Tibial nerve (tissue), 3 donors: ENCODE data around the gene BCL2L13.

Experiments used
- CTCF ChIP-seq, 5 experiments: fragments of 200-600 bp in 3 of 5; fragments of 450-650 bp in 2 of 5; sonication (generic) in 3 of 5; IDR thresholded peaks; one replicate each; pipeline ENCODE4 v1.5.1; 2016 to 2019; ENCODE audit warnings: antibody characterized with exemption in 5 of 5, mild to moderate bottlenecking in 3 of 5, moderate library complexity in 2 of 5
- POLR2A ChIP-seq, 2 donors: fragments of 450-650 bp; IDR thresholded peaks; one replicate each; pipeline ENCODE4 v1.6.1; 2017; ENCODE audit warnings: antibody characterized with exemption in 2 of 2, mild to moderate bottlenecking in 2 of 2, moderate library complexity in 2 of 2

GRCh38 chr22:17712441-17712840, 73.9 kb downstream of the BCL2L13 start:
- TF ChIP-seq POLR2A (IDR thresholded peaks at IDR 0.05) (no peak), CTCF (IDR thresholded peaks at IDR 0.05) (no peak)
